GM04503 (cell line): ENCODE measurements around the gene MLST8.

Source experiments
- DNase-seq: peaks from one replicate; pipeline ENCODE4 v3.0.0-alpha.2; 2012; ENCODE audit warnings: low read depth

The MLST8 gene

DNA sequence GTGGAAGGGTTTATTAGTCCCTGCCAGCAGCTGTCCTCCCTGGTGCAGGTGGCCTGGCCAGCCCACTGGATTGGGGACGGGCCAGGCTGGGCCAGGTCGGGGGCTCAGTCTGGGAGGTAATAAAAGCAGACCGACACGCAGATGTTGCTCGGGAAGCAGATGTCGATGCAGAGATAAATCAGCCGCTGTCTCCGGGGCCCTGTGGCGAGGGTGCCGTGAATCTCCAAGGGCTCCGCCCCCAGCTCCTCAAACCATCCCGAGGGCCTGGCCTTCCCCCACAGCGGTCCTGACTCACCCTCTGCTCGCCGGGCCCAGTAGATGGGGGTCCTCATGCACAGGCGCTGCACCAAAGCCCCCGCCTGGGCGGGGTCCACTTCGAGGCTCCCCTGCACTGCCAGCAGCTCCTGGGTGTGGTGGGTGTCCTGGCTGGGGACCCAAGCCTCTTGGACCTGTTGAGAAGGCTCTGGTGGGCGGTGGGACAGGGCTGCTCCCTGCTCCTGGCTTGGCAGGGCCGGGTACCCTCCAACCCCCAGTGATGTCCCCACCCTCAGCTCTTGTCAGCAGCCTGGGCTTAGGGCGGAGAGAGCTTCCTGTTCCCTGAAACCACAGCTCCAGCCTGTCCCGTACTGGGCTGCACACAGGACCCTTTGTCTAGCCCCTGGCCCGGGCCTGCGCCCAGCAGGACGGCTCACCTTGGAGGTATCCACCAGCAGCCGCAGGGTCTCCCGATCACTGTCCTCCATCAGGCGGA, 4.2 kb downstream of the MLST8 start:
- no peak for DNase-seq

DNA sequence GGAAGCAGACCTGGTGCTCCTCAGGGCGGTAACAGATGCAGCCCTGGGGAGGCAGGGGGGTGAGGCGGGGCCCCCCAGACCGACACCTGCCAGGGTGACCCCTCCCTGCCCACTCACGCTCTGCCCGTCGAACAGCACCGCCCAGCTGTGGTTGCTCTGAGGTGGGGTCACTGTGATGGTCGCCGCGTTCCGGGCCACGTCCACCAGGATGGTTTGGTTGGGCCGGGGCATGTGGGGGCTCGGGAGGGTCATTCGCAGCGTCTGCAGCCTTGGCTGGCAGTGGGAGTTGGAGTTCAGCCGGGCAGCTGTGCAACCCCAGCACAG, 4.7 kb downstream of the MLST8 start:
- no peak for DNase-seq

DNA sequence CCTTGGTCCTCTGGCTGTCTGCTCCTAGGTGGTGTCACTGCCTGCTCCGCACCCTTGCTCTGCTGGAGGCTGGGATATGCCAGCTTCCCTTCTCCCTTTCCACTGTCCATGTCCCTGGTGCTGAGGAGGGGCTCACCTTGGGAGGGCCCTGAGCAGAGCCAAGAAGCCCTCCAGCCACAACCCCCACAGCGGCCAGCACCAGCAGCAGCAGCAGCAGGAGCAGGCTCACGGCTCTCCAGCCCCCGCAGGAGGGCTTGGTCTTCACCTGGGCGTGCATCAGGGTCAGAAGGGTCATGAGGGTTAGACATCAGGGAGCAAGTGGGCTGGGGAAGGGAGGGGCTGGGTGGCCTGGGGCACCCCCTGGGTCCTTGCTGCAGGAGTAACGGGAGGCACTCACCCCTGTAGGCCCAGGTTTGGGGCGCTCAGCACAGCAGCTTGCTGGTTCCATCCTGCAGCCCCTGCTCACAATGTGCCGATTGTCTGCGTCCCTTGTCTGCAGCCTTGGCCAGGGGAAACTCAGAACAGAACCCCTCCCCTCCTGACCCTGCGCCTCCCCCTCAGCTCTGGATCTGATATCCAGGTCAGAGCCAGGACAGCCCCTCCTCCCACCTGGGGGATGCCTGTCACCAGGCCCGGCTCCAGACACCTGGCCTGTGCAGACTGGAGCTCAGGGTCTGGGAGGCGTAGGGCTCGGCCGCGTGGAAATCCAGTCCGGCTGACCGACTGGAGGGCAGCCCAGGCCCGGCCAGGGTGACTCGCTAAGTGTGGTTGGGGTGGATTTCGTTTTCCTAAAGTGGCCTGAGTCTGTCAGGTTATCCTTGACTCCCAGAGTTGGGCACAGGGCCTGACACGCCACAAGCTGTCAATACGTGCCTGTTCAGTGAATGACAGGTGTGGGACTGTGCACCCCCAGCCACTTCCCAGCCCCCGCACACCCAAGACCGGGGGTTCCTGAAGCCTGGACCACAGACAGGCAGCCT, 5.4 kb downstream of the MLST8 start, which contains the start of gene BRICD5:
TSS of gene BRICD5 (minus strand) at position 478 of the 980 bp plus-strand sequence. CDS start at position 448, 30 bp downstream.
- no peak for DNase-seq

DNA sequence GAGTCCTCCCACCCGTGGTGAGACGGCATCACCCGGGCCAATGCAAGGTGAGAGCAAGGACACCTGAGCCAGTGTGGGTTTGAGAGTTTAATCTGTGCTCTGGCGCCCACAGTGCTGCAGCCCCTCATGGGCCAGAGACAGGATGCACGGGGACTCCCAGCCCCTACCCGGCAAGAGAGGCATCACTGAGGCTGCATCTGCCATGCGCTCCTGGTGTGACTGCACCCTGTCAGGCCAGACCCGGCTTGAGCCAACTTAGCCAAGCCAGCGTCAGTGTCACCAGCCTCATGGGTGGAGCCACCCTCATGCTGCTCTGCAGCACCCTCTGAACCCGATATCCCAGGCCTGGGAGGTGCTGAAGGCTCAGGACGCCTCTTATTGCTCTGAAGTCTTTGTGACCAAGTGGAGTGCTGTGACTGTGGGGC, 6.7 kb downstream of the MLST8 start:
- DNase-seq, result no peak

DNA sequence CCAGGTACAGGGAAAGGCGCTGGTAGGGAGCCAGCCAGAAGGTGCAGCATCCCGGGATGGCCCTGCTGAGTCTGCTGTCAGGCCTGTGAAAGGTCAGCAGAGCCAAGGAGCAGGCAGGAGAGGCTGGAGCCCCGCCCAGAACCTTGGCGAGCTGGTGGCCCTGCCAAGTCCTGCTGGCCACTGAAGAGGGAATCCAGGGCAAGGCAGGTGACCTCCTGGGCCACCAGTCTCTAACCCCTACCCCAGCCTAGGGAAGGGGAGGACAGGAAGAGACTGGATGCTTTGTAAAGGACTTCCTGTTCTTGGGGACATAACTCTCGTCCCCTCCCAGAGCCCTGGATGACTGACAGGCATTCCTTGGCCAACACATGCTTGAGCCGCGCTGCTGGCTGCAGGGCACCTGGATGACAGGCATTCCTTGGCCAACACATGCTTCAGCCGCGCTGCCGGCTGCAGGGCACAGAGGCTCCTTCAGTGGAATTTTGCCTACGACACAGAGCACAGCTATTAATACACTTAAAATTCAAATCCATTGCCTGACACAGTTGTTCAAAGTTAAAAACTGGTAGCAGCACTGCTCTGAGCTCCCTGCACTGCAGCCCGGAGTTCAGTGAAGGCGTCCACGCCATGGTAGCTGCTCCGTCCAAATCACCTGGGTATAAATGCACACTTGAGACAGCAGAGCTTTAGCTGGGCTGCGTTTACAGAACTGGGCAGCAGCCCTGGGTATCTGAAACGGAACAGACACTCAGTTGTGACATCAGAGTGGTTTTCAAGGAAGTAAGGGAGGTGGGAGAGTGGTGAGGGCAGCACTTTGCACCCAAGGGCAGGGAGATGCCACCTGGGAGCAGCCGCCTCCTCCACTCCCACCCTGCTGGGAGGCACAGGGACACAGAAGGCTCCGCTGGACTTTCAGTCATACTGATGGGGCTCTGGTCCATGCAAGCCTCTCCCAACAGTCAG, 7.4 kb downstream of the MLST8 start:
- no peak for DNase-seq

DNA sequence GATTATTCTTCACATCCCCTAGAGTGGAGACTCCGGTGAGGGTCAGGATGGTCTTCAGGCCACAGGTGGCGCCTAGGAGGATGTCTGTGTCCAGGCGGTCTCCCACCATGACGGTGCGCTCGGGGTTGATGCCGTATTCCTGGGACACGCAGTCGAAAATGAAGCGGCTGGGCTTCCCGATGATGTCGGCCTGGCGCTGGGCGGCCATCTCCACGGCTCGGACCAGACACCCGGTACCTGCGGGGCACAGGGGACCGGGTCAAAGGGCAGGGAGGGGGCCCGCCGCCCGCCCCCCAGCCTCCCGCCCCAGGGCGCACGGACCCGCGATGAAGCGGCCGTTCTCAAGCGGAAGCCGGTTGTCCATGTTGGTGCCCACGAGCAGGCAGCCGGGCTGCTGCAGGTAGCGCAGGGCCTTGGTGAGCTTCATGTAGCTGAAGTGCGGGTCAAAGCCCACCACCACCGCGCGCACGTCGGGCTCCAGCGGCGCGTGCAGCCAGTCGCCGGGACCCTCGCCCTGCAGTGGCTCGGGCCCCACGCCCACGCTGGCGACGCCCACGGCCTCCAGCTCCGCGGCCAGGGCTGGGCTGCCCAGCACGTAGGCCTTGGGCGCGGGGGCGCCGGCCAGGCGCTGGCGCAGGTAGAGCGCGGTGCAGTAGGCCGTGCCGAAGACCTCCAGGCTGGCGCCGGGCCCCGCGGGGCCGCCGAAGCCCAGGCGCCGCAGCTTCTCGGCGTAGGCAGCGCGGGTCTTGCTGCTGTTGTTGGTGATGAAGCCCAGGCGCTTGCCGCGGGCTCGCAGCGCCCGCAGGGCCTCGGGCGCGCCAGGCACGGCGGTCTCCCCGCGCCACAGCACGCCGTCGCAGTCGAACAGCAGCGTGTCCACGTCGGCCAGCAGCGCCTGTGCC, 8.8 kb downstream of the MLST8 start:
- DNase-seq, result no peak

DNA sequence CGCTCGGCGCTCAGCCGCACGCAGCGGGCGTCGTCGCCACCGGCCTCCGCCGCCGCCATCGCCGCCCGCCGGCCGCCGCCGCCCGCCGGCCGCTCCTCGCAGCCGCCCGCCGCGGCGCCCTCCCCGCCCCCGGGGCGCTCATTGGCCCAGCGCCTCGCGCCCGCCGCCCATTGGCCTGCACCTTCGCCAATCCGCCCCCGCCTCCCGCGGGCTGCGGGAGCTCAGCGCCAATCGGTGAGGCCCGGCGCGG, 9.4 kb downstream of the MLST8 start, which contains the start of gene PGP:
TSS of gene PGP (minus strand) at position 122 of the 250 bp plus-strand sequence. CDS start at position 59, 63 bp downstream.
- DNase-seq, result no peak

DNA sequence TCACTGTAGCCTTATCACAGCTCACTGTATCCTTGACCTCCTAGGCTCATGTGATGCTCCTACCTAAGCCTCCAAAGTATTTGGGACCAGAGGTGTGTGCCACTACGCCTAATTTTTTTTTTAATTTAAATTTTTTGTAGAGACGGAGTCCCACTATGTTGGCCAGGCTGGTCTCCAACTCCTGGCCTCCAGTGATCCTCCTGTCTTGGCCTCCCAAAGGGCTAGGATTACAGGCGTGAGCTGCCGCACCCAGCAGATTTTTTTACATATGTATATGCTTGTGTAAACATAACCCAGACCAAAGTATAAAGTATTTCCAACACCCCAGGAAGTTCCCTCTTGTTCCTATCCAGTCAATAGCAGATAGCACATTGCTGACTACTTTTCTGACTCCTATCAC, 11.1 kb downstream of the MLST8 start:
- DNase-seq, result no peak

DNA sequence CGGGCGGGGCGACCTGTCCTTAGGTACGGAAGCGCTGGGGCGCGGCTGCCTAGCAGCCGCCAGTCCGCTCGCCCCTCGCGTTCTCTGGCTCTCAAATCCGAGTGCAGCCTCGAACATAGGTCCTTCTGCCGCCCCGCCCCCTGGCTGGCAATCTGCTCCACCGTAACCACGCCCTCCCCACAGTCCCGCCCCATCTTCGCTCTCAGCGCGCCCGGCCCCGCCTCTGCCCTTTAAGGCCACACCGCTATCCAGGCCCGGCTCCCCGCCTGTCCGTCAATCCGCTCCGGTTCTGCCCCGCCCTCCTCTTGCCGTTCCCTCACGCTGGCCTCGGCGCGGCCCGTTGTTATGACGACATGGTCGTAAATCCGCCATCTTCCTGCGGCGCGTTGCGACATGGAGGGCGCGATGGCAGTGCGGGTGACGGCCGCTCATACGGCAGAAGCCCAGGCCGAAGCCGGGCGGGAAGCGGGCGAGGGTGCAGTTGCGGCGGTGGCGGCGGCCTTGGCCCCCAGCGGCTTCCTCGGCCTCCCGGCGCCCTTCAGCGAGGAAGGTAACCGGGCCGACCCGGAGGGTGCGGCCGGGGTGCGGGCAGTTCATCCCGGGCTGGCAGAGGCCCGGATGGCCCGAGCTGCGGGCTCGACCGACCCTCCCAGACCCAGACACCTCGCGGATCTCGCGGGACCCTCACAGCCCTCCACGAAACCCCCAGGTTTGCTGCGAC, 18.1 kb downstream of the MLST8 start, which contains the start of gene E4F1:
TSS of gene E4F1 (plus strand) at position 371 of the 721 bp plus-strand sequence. CDS start at position 394, 23 bp downstream.
- DNase-seq, result peak; percentile 90

DNA sequence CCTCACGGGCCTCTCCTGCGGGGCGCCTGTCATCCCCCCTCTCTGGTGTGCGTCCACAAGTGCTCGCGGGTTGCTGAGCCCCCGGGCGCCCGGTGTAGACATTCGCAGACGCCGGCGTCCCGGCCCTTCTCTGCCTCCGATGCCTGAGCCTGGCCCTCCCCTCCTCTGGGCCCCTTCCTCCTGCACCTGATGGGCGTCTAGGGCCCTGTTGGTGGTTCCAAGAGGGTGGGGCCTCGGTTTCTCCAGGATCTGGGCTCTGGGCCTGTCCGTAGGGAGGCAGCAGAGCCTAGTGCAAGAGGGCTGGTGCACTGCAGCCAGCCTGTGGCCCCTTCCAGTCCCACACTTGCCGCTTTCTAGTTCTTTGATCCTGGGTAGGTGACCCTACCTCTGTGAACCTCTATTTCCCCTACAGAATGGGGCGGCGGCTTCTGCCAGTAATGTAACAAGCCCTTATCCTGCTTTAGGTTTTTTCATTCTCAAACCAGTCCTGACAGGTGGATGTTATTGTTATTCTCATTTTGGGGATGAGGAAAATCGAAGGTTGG, 18.8 kb downstream of the MLST8 start:
- DNase-seq, result no peak

DNA sequence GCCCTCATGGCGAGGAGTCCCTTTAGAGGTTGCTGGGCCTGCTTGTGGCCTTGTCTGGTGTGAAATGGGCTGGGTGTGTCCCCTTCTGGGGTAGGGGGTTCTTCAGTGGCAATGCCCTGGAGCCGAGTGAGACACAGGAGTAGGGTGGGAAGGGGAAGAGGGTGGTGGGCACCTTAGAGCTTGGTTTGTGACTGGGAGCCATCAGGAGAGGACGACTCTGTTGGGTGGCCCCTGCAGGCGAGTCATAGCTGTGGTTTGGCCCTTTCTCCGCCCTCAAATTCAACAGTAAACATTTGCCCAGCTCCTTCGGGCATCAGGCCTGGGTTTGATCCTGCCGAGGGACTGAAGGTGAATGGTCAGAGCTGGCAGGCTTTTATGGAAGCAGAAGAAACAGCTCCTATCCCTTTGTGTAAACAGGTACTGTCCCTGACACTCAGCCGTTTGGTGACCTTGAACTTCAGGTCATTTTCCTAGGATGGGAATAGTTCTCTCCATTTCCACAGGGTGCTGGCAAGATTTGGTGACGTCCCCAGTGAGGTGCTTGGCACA, 21.1 kb downstream of the MLST8 start:
- no peak for DNase-seq

DNA sequence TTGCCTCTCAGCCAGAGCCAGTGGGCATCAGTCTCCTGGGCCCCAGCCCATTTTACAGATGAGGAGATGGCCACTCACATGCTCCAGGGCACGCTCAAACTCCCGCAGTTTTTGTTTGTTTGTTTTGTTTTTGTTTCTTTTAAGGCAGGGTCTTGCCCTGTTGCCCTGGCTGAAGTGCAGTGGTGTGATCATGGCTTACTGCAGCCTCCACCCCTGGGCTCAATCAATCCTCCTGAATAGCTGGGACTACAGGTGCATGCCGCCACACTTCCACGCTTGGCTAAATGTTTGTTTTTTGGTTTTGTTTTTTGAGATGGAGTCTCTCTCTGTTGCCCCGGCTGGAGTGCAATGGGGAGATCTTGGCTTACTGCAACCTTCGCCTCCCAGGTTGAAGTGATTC, 21.7 kb downstream of the MLST8 start:
- DNase-seq, result no peak

DNA sequence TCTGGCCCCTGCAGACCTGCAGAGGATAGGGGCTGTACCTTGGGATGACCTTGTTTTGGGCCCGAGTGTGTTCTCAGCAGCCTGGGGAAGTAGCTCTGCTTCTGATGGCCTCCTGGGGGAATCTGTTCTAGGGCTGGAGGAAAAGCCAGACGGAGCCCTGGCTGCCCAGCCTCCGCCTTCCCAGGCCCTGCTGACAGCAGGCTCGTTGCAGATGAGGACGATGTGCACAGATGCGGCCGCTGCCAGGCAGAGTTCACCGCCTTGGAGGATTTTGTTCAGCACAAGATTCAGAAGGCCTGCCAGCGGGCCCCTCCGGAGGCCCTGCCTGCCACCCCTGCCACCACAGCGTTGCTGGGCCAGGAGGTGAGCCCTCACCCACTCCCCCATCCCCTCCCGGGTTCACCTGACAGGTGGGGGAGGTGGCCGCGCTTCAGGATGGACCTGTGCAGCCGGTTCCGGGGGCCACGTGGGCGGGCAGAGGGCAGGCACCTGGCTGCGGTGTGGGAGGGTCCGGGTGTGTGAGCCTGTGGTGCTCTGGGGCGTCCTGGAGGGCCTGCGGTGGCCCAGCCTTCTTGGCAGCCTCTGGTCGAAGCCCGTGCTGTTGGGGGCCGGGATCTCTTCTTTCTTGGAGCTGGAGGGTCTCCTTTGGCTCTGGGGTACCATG, 23.0 kb downstream of the MLST8 start:
- DNase-seq, result no peak

DNA sequence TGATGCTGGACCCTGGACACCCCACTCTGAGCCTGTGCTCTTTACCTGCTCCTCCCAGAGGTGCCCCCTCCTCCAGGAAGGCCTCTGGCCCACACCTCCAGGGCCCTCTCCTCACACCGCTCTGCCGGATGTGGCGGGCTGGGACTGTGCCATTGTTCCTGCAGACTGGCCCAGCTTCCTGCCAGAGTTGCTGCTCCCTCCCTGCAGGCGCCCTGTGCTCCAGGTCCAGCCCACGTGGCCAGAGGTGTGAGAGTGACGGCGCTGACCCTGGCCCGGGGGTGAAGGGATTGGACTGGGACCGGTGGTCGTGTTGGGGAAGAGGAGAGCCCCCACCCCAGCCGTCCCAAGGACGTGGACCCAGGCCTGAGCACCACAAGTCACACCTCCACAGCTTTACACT, 23.8 kb downstream of the MLST8 start:
- no peak for DNase-seq

DNA sequence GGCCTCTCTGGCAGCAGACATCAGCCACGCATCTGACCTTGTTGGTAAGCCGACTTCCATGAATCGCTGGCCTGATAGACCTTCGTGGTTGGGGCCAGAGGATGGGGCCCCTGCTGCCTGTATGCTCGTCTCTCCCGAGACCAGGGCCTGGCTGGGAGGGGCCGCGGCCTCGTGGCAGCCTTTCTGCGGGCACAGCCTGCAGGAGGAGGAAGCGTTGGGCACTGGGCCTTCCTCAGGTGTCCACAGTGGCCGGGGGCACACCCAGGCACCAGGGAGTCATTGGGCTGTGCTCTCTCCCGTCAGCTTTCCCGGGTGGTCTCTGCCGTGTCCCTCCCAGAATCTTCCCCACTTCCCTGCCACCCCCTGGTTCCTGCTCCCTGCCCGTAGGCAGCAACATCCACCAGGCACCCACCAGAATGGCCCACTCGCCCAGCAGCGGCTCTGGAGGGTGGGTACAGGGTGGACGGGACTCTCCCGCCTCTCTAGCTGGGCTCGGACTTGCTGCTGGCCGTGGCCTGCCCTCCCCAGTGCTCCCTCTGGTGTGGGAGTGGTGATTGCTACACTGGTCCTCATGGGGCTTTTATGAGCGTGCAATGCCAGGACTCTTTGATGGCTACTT, 24.5 kb downstream of the MLST8 start:
- DNase-seq, result no peak

DNA sequence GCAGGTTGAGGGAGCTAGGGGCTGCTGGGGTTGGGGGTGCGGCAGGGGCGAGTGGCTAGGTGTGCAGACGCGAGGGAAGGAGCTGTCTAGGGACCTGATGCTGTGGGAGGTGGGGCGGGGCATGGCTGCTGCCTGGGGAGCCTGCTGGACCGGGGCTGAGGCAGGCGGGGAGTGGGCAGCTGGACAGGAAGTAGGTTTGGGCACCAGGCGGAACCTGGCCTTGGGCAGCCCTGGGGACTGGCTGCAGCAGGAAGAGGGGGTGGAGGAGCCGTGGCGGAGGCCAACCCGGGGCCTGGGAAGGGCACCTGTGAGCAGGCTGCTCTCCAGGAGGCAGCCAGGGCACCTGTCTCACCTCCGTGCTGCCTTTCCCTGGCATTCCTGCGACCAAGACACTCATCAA, 25.1 kb downstream of the MLST8 start:
- DNase-seq, result no peak

DNA sequence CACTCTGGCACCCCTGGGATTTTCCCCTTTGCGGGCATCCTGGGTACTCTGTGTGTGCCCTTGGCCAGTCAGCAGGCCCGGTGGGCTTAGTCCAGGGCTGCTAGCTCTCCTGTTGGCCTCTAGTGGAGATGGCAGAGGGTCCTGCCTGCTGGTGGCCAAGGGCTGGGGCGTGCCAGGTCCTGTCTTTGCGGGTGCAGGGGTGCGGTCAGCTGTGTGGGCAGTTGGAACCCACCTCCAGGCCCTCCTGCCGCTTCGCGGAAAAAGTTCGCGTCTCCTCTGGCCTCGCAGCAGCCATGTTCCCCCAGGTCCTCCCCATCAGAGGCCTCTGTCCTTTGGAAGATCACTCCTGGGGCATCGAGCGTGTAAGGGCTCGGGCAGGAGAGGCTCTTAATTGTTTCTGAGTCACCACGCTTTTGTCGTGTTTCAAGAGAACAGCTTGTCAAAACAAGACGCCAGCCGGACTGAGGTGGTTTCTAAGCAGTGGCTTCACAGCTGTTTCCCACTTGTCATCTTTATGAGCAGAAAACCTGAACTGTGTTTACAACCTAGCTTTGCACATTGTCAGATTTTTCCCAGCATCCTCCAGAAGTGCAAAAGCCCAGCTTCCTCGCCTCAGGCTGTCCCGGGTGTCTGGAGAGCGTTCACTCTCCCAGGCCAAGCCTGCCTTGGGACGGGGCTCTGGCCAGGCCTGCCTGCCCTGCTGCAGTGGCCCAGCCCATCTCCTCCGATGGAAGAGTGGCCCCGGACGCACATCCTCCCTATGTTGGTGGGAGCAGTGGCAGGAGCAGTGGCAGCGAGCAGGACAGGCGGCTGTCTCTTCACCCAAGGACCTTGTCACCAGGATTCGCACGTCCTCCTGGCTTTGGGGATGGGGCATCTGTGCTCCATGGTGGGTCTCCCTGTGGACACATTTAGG, 26.0 kb downstream of the MLST8 start:
- DNase-seq, result peak; percentile 27
